Measurements from ENCODE around the gene WFDC11. TPM values are rescaled to one million over a fixed set of nuclear protein-coding genes. Genes with fewer than 3 reads are reported as not detected.

WFDC11 gene
- total RNA-seq, 1 experiment from 2014 or later, result not detected

- no peaks in the 10 kb centered on the region for H3K36me3 Mint-ChIP-seq (ENCODE audit: insufficient read depth, unreplicated experiment)
- no peak overlapping the region for H3K27ac Mint-ChIP-seq (ENCODE audit: unreplicated experiment)
Measured at GRCh38 chr20:45611054-45611453, 59.0 kb downstream of the WFDC11 start.

GRCh38 chr20:45607810-45608209 is 62.2 kb downstream of the WFDC11 start:
- no peak overlapping the region for H3K4me3 ChIP-seq (ENCODE audit: low read depth, low read length)
- peaks cover 21% of the 10 kb centered on the region for H3K9me3 ChIP-seq
- H3K27me3 ChIP-seq (replicated peaks; ENCODE audit: control insufficient read depth, insufficient read depth, low read length), result no peaks in the 10 kb centered on the region
- no peaks in the 10 kb centered on the region for H3K36me3 Mint-ChIP-seq (ENCODE audit: insufficient read depth, unreplicated experiment)
- BruUV-seq (replicated peaks), result no TSS peak
- intact Hi-C loops (cut with micrococcal nuclease; ENCODE audit: unreplicated experiment), result no loop called here
- ChIA-PET POLR2A (no interaction called here), CTCF (no interaction called here)
- H3K27me3 Mint-ChIP-seq (ENCODE audit: insufficient read depth, unreplicated experiment), result peaks cover 6% of the 10 kb centered on the region
- H3K36me3 ChIP-seq (ENCODE audit: control insufficient read depth, insufficient read depth, low read length), result no peaks in the 10 kb centered on the region
- no peak for DNase-seq
- no peaks in the 10 kb centered on the region for H3K4me1 Mint-ChIP-seq (ENCODE audit: low read depth, unreplicated experiment)
- no peak overlapping the region for H3K4me3 Mint-ChIP-seq (ENCODE audit: unreplicated experiment)
- H3K4me1 ChIP-seq, result no peaks in the 10 kb centered on the region
- H3K27ac Mint-ChIP-seq (ENCODE audit: unreplicated experiment), result no peak overlapping the region
- peaks cover 28% of the 10 kb centered on the region for H3K9me3 Mint-ChIP-seq (ENCODE audit: unreplicated experiment)
- TF ChIP-seq, protein P1, sequence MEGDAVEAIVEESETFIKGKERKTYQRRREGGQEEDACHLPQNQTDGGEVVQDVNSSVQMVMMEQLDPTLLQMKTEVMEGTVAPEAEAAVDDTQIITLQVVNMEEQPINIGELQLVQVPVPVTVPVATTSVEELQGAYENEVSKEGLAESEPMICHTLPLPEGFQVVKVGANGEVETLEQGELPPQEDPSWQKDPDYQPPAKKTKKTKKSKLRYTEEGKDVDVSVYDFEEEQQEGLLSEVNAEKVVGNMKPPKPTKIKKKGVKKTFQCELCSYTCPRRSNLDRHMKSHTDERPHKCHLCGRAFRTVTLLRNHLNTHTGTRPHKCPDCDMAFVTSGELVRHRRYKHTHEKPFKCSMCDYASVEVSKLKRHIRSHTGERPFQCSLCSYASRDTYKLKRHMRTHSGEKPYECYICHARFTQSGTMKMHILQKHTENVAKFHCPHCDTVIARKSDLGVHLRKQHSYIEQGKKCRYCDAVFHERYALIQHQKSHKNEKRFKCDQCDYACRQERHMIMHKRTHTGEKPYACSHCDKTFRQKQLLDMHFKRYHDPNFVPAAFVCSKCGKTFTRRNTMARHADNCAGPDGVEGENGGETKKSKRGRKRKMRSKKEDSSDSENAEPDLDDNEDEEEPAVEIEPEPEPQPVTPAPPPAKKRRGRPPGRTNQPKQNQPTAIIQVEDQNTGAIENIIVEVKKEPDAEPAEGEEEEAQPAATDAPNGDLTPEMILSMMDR (IDR thresholded peaks at IDR 0.05; ENCODE audit: insufficient read depth in 1 of 2, low read depth in 1 of 2, low read length in 1 of 2, severe bottlenecking in 1 of 2, unreplicated experiment in 1 of 2), result no peak

More at GRCh38 chr20:45611054-45611453, 59.0 kb downstream of the WFDC11 start:
- H3K4me3 Mint-ChIP-seq (ENCODE audit: unreplicated experiment), result no peak overlapping the region
- ChIA-PET POLR2A (no interaction called here), CTCF (interaction anchor here (0.9 kb wide), 1 partner anchor 18 kb away, joined by 3 read pairs; the partner anchor contains the start of gene WFDC10A)
- H3K27me3 ChIP-seq (replicated peaks; ENCODE audit: control insufficient read depth, insufficient read depth, low read length), result no peaks in the 10 kb centered on the region
- intact Hi-C loops (cut with micrococcal nuclease; ENCODE audit: unreplicated experiment), result no loop called here
- peaks cover 19% of the 10 kb centered on the region for H3K9me3 Mint-ChIP-seq (ENCODE audit: unreplicated experiment)
- BruUV-seq (replicated peaks), result no TSS peak
- DNase-seq, result no peak
- peaks cover 10% of the 10 kb centered on the region for H3K9me3 ChIP-seq
- no peaks in the 10 kb centered on the region for H3K36me3 ChIP-seq (ENCODE audit: control insufficient read depth, insufficient read depth, low read length)
- H3K4me1 Mint-ChIP-seq (ENCODE audit: low read depth, unreplicated experiment), result no peaks in the 10 kb centered on the region
- H3K4me1 ChIP-seq, result no peaks in the 10 kb centered on the region
- no peak overlapping the region for H3K4me3 ChIP-seq (ENCODE audit: low read depth, low read length)
- peaks cover 2% of the 10 kb centered on the region for H3K27me3 Mint-ChIP-seq (ENCODE audit: insufficient read depth, unreplicated experiment)
- TF ChIP-seq, protein P1 (IDR thresholded peaks at IDR 0.05; ENCODE audit: insufficient read depth in 1 of 2, low read depth in 1 of 2, low read length in 1 of 2, severe bottlenecking in 1 of 2, unreplicated experiment in 1 of 2), result no peak

Small RNA genes lying within 50 kb of the gene (microRNA-seq; reads per million reads assigned to microRNA genes)
- not detected for gene MIR3617

Other genes starting within 250 kb of the WFDC11 start
- gene WFDC2, start 200.5 kb downstream of the WFDC11 start, total RNA-seq (2022), result 14.3 and 16.9 TPM in 2 replicates
- gene SPINT3, start 154.6 kb downstream of the WFDC11 start, total RNA-seq (2022), result not detected in 2 replicates
- not detected in 2 replicates for gene WFDC6, start 130.8 kb downstream of the WFDC11 start, total RNA-seq (2022)
- gene EPPIN, start 122.8 kb downstream of the WFDC11 start, total RNA-seq (2022), result not detected in 2 replicates
- gene WFDC8, start 91.0 kb downstream of the WFDC11 start, total RNA-seq (2022), result not detected in 2 replicates
- not detected in 2 replicates for gene WFDC10A, start 40.5 kb downstream of the WFDC11 start, total RNA-seq (2022)
- gene WFDC9, start 39.0 kb downstream of the WFDC11 start, total RNA-seq (2022), result not detected in 2 replicates
- gene WFDC13, start 31.8 kb upstream of the WFDC11 start, total RNA-seq (2022), result not detected in 2 replicates
- not detected in 2 replicates for gene WFDC10B, start 34.8 kb upstream of the WFDC11 start, total RNA-seq (2022)
- gene SPINT4, start 52.1 kb upstream of the WFDC11 start, total RNA-seq (2022), result not detected in 2 replicates
- 1.1 and 1.7 TPM in 2 replicates for gene WFDC3, start 121.6 kb upstream of the WFDC11 start, total RNA-seq (2022)
- 89.3 and 105 TPM in 2 replicates for gene DNTTIP1, start 121.7 kb upstream of the WFDC11 start, total RNA-seq (2022)
- gene UBE2C, start 142.4 kb upstream of the WFDC11 start, total RNA-seq (2022), result 409 and 423 TPM in 2 replicates
- gene TNNC2, start 157.1 kb upstream of the WFDC11 start, total RNA-seq (2022), result not detected in 2 replicates
- gene SNX21, start 163.6 kb upstream of the WFDC11 start, total RNA-seq (2022), result 14.1 and 15.6 TPM in 2 replicates
- gene ACOT8, start 187.2 kb upstream of the WFDC11 start, total RNA-seq (2022), result 35.1 and 36.2 TPM in 2 replicates
- 6.1 and 6.4 TPM in 2 replicates for gene ZSWIM3, start 187.4 kb upstream of the WFDC11 start, total RNA-seq (2022)
- gene ZSWIM1, start 211.0 kb upstream of the WFDC11 start, total RNA-seq (2022), result 24.8 and 27.3 TPM in 2 replicates
- 6.7 and 7.3 TPM in 2 replicates for gene SPATA25, start 217.4 kb upstream of the WFDC11 start, total RNA-seq (2022)
- 12.6 TPM in 2 replicates for gene NEURL2, start 221.0 kb upstream of the WFDC11 start, total RNA-seq (2022)
- 282 and 294 TPM in 2 replicates for gene CTSA, start 221.1 kb upstream of the WFDC11 start, total RNA-seq (2022)
- gene PLTP, start 241.9 kb upstream of the WFDC11 start, total RNA-seq (2022), result 39.6 and 42.6 TPM in 2 replicates